HepG2 (cell line): ENCODE data around the gene ACSS3. TPM values are rescaled to one million over a fixed set of nuclear protein-coding genes. Genes with fewer than 3 reads are reported as not detected.
A peak's percentile ranks its signal among the peaks of the same experiment; 100 is the strongest.

ENCODE experiments used
- BATF2 ChIP-seq: sonication (generic); formaldehyde crosslinking; IDR thresholded peaks from 2 replicates; pipeline ENCODE4 v1.8.0; 2022; ENCODE audit warnings: mild to moderate bottlenecking, missing genetic modification reagents, moderate library complexity
- BHLHE40 ChIP-seq: IDR thresholded peaks from 2 replicates; pipeline ENCODE4 v1.6.1; 2011; ENCODE audit warnings: low read length, improper control_type of control experiment
- CHD4 ChIP-seq: fragments of 200-600 bp; sonication (generic); IDR thresholded peaks from 2 replicates; pipeline ENCODE4 v1.7.0; 2017; ENCODE audit warnings: mild to moderate bottlenecking, low read length, borderline replicate concordance
- HMGA1 ChIP-seq: sonication (generic); formaldehyde crosslinking; conservative IDR thresholded peaks from 2 replicates; pipeline ENCODE4 v1.4.0; 2020; ENCODE audit warnings: missing genetic modification reagents
- HNF4G ChIP-seq, 2 experiments: sonication (generic) in 1 of 2; formaldehyde crosslinking in 1 of 2; IDR thresholded peaks; 2 replicates each; pipeline versions ENCODE4 v1.4.0 to v1.6.1; 2011 to 2020; ENCODE audit warnings: borderline replicate concordance in 2 of 2, low read depth in 2 of 2, mild to moderate bottlenecking in 2 of 2, low read length in 1 of 2, missing genetic modification reagents in 1 of 2, moderate library complexity in 1 of 2
- KMT2B ChIP-seq: IDR thresholded peaks from 2 replicates; pipeline ENCODE4 v1.6.1; 2016; ENCODE audit warnings: missing genetic modification reagents, missing compliant biosample characterization
- PRPF4 ChIP-seq: fragments of 200-400 bp; formaldehyde crosslinking; IDR thresholded peaks from 2 replicates; pipeline ENCODE4 v1.6.1; 2016; ENCODE audit warnings: low read length, low read depth; ENCODE audit not compliant: poor library complexity, severe bottlenecking
- RFX1 ChIP-seq: fragments of 450-650 bp; IDR thresholded peaks from 2 replicates; pipeline ENCODE4 v1.6.1; 2017
- SMAD3 ChIP-seq: sonication (generic); formaldehyde crosslinking; IDR thresholded peaks from 2 replicates; pipeline ENCODE4 v1.4.0; 2020; ENCODE audit warnings: missing genetic modification reagents
- SRSF4 ChIP-seq: fragments of 200-400 bp; formaldehyde crosslinking; IDR thresholded peaks from one replicate; pipeline ENCODE4 v1.6.1; 2018; ENCODE audit warnings: mild to moderate bottlenecking, low read depth, low read length, moderate library complexity; ENCODE audit not compliant: poor library complexity, severe bottlenecking
- YY1 ChIP-seq: IDR thresholded peaks from 2 replicates; pipeline ENCODE4 v1.6.1; 2011; ENCODE audit warnings: low read length, low read depth, moderate library complexity, mild to moderate bottlenecking; ENCODE audit not compliant: insufficient read depth, insufficient replicate concordance
- ZBTB1 ChIP-seq: sonication (generic); formaldehyde crosslinking; IDR thresholded peaks from 2 replicates; pipeline ENCODE4 v1.4.0; 2020; ENCODE audit warnings: missing genetic modification reagents, borderline replicate concordance
- ZBTB20 ChIP-seq: sonication (generic); formaldehyde crosslinking; IDR thresholded peaks from 2 replicates; pipeline ENCODE4 v1.8.1; 2023; ENCODE audit warnings: missing genetic modification reagents, low read depth, mild to moderate bottlenecking, borderline replicate concordance
- ZNF253 ChIP-seq: sonication (generic); formaldehyde crosslinking; IDR thresholded peaks from 2 replicates; pipeline ENCODE4 v1.8.0; 2022; ENCODE audit warnings: mild to moderate bottlenecking, missing genetic modification reagents, borderline replicate concordance
- ZNF260 ChIP-seq: sonication (generic); formaldehyde crosslinking; IDR thresholded peaks from 2 replicates; pipeline ENCODE4 v1.4.0; 2020; ENCODE audit warnings: missing genetic modification reagents, low read depth, mild to moderate bottlenecking, borderline replicate concordance
- ZNF329 ChIP-seq: sonication (generic); formaldehyde crosslinking; IDR thresholded peaks from 2 replicates; pipeline ENCODE4 v1.9.0; 2021; ENCODE audit warnings: low read depth, mild to moderate bottlenecking, missing genetic modification reagents
- ZNF367 ChIP-seq: sonication (generic); formaldehyde crosslinking; IDR thresholded peaks from 2 replicates; pipeline ENCODE4 v1.4.0; 2020; ENCODE audit warnings: missing genetic modification reagents, borderline replicate concordance
- ZNF431 ChIP-seq: sonication (generic); formaldehyde crosslinking; IDR thresholded peaks from 2 replicates; pipeline ENCODE4 v1.9.0; 2022; ENCODE audit warnings: missing genetic modification reagents, low read depth, mild to moderate bottlenecking, borderline replicate concordance
- ZNF547 ChIP-seq: sonication (generic); formaldehyde crosslinking; IDR thresholded peaks from 2 replicates; pipeline ENCODE4 v1.5.1; 2020; ENCODE audit warnings: mild to moderate bottlenecking, missing genetic modification reagents
- ZNF570 ChIP-seq: sonication (generic); formaldehyde crosslinking; IDR thresholded peaks from 2 replicates; pipeline ENCODE4 v1.4.0; 2020; ENCODE audit warnings: mild to moderate bottlenecking, missing genetic modification reagents, borderline replicate concordance
- ZNF710 ChIP-seq: sonication (generic); formaldehyde crosslinking; IDR thresholded peaks from 2 replicates; pipeline ENCODE4 v1.5.0; 2020; ENCODE audit warnings: mild to moderate bottlenecking, missing genetic modification reagents, borderline replicate concordance
- ZNF766 ChIP-seq: sonication (generic); formaldehyde crosslinking; IDR thresholded peaks from 2 replicates; pipeline ENCODE4 v1.5.0; 2020; ENCODE audit warnings: missing genetic modification reagents, borderline replicate concordance
- ZNF792 ChIP-seq: IDR thresholded peaks from 2 replicates; pipeline ENCODE4 v1.6.1; 2016
- ZNF83 ChIP-seq: sonication (generic); formaldehyde crosslinking; IDR thresholded peaks from 2 replicates; pipeline ENCODE4 v1.4.0; 2020; ENCODE audit warnings: missing genetic modification reagents, mild to moderate bottlenecking, borderline replicate concordance
- polyA plus RNA-seq, 8 experiments: library from polyadenylated mRNA; depleted of rRNA in 3 of 8; stranded (reverse) in 7 of 8; unstranded in 1 of 8; fragments of >200 nt; fragmentation: Illumina TruSeq in 4 of 8; extraction: Trizol in 4 of 8; gene quantifications; 2 replicates each; pipeline versions ENCODE4 v1.2.1 to v1.2.3, GENCODE V29; 2011 to 2016; ENCODE audit warnings: low read depth in 4 of 8, missing spikeins in 1 of 8, mixed read lengths in 1 of 8; ENCODE audit not compliant: insufficient read depth in 1 of 8
- total RNA-seq, 5 experiments: library from RNA; depleted of rRNA; stranded (reverse); fragments of >200 nt; fragmentation: Illumina TruSeq; extraction: Trizol; gene quantifications; 2 replicates each; pipeline ENCODE4 v1.2.3, GENCODE V29; 2016; ENCODE audit warnings: low read depth in 1 of 5
- TF ChIP-seq, protein P1 (sequence below): sonication (generic); formaldehyde crosslinking; IDR thresholded peaks from 2 replicates; pipeline ENCODE4 v1.8.0; 2022; ENCODE audit warnings: mild to moderate bottlenecking, missing genetic modification reagents
- TF ChIP-seq, protein P2 (sequence below): sonication (generic); formaldehyde crosslinking; IDR thresholded peaks from 2 replicates; pipeline ENCODE4 v1.5.0; 2020; ENCODE audit warnings: missing genetic modification reagents

The ACSS3 gene
- total and polyA plus RNA-seq, 2 of the 13 experiments (the other 11 are each of a cell fraction or from before 2014, with no cell fraction given) = 79.5 to 86.3 TPM

GRCh38 chr12:81086342-81086741 is 8.5 kb downstream of the ACSS3 start (continued):
- TF ChIP-seq, protein P1, sequence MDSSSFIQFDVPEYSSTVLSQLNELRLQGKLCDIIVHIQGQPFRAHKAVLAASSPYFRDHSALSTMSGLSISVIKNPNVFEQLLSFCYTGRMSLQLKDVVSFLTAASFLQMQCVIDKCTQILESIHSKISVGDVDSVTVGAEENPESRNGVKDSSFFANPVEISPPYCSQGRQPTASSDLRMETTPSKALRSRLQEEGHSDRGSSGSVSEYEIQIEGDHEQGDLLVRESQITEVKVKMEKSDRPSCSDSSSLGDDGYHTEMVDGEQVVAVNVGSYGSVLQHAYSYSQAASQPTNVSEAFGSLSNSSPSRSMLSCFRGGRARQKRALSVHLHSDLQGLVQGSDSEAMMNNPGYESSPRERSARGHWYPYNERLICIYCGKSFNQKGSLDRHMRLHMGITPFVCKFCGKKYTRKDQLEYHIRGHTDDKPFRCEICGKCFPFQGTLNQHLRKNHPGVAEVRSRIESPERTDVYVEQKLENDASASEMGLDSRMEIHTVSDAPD (CRISPR knock-in tag) = no peak
- TF ChIP-seq HNF4G (IDR thresholded peaks at IDR 0.05; ENCODE audit: borderline replicate concordance, low read depth, low read length) = peak; percentile 64; the same call in 1 of the 2 replicates
- no peak for TF ChIP-seq HNF4G (CRISPR knock-in tag; IDR thresholded peaks at IDR 0.05; ENCODE audit: borderline replicate concordance, low read depth)
- TF ChIP-seq ZNF431 (CRISPR knock-in tag) = no peak
- TF ChIP-seq SMAD3 (CRISPR knock-in tag) = peak; percentile 86
- peak; percentile 94 for TF ChIP-seq ZNF710 (CRISPR knock-in tag)
- no peak for TF ChIP-seq PRPF4
- TF ChIP-seq BHLHE40 = no peak
- TF ChIP-seq ZNF792 (CRISPR knock-in tag) = peak; percentile 70; the same call in 1 of the 2 replicates
- no peak for TF ChIP-seq ZNF329 (CRISPR knock-in tag)
- TF ChIP-seq, protein P2, sequence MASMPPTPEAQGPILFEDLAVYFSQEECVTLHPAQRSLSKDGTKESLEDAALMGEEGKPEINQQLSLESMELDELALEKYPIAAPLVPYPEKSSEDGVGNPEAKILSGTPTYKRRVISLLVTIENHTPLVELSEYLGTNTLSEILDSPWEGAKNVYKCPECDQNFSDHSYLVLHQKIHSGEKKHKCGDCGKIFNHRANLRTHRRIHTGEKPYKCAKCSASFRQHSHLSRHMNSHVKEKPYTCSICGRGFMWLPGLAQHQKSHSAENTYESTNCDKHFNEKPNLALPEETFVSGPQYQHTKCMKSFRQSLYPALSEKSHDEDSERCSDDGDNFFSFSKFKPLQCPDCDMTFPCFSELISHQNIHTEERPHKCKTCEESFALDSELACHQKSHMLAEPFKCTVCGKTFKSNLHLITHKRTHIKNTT (CRISPR knock-in tag) = no peak
- TF ChIP-seq KMT2B = peak; percentile 85
- TF ChIP-seq ZNF367 = no peak
- TF ChIP-seq ZNF253 = no peak
- no peak for TF ChIP-seq SRSF4
- no peak for TF ChIP-seq YY1
- no peak for TF ChIP-seq BATF2 (CRISPR knock-in tag)
- no peak for TF ChIP-seq CHD4
- TF ChIP-seq ZNF547 (CRISPR knock-in tag) = no peak
- TF ChIP-seq ZNF570 (CRISPR knock-in tag) = no peak
- TF ChIP-seq ZBTB1 = no peak
- TF ChIP-seq ZNF260 = no peak
- TF ChIP-seq ZNF766 (CRISPR knock-in tag) = no peak
- TF ChIP-seq ZBTB20 (CRISPR knock-in tag) = 0 out of 2 replicates have a peak, but pooled peaks have one; percentile 42
- TF ChIP-seq RFX1 = no peak
- TF ChIP-seq HMGA1 (CRISPR knock-in tag) = no peak
- no peak for TF ChIP-seq ZNF83 (CRISPR knock-in tag)
